ENCODE measurements around the gene CREB3L1.

GRCh38 chr11:46280706-46281105 is 3.2 kb downstream of the CREB3L1 start:
- TF ChIP-seq ZFX (IDR thresholded peaks at IDR 0.05; ENCODE audit: borderline replicate concordance) (no peak), CTCF (IDR thresholded peaks at IDR 0.05) (no peak)

Measured in 22Rv1 (cell line).